Karpas-422 (cell line): ENCODE measurements around the gene TMEM260. TPM values are rescaled to one million over a fixed set of nuclear protein-coding genes. Genes with fewer than 3 reads are reported as not detected.

Experiments used
- DNase-seq: peaks from one replicate; pipeline ENCODE4 v3.0.0-alpha.2; 2015
- H2AFZ ChIP-seq: fragments of 200-600 bp; sonication (generic); 2 replicates; pipeline ENCODE4 v1.6.1; 2014; ENCODE audit warnings: antibody characterized with exemption, low read length, mixed read lengths
- H3K27ac ChIP-seq: fragments of 200-600 bp; sonication (generic); 2 replicates; pipeline ENCODE4 v1.5.1; 2014; ENCODE audit warnings: mild to moderate bottlenecking, low read length, moderate library complexity
- H3K27me3 ChIP-seq: fragments of 200-600 bp; sonication (generic); 2 replicates; pipeline ENCODE4 v1.6.1; 2014; ENCODE audit warnings: low read length, mixed read lengths
- H3K36me3 ChIP-seq: fragments of 200-600 bp; sonication (generic); 2 replicates; pipeline ENCODE4 v1.6.1; 2014; ENCODE audit warnings: low read length, mixed read lengths; ENCODE audit not compliant: insufficient read depth
- H3K4me1 ChIP-seq: fragments of 200-600 bp; sonication (generic); 2 replicates; pipeline ENCODE4 v1.6.1; 2014; ENCODE audit warnings: mild to moderate bottlenecking, low read length, mixed read lengths
- H3K4me2 ChIP-seq: fragments of 200-600 bp; sonication (generic); 2 replicates; pipeline ENCODE4 v1.6.1; 2014; ENCODE audit warnings: low read length, low read depth, mild to moderate bottlenecking; ENCODE audit not compliant: poor library complexity, severe bottlenecking
- H3K4me3 ChIP-seq: fragments of 200-600 bp; sonication (generic); 2 replicates; pipeline ENCODE4 v1.5.1; 2014; ENCODE audit warnings: mild to moderate bottlenecking, antibody characterized with exemption, low read length, mixed read lengths
- H3K79me2 ChIP-seq: fragments of 200-600 bp; sonication (generic); 2 replicates; pipeline ENCODE4 v1.6.1; 2014; ENCODE audit warnings: mild to moderate bottlenecking, low read length, mixed read lengths
- H3K9ac ChIP-seq: fragments of 200-600 bp; sonication (generic); 2 replicates; pipeline ENCODE4 v1.6.0; 2014; ENCODE audit warnings: low read length
- H3K9me2 ChIP-seq: fragments of 200-600 bp; sonication (generic), shearing (Covaris generic); replicated peaks from 2 replicates; pipeline ENCODE4 v1.6.0; 2014; ENCODE audit warnings: mild to moderate bottlenecking, low read length, moderate library complexity; ENCODE audit not compliant: insufficient read depth
- H3K9me3 ChIP-seq: fragments of 300-700, 200-600 bp; sonication (generic); 2 replicates; pipeline ENCODE4 v1.6.1; 2014; ENCODE audit warnings: low read length, mixed read lengths
- H4K20me1 ChIP-seq: fragments of 200-600 bp; sonication (generic); 2 replicates; pipeline ENCODE4 v1.6.1; 2014; ENCODE audit warnings: mild to moderate bottlenecking, antibody characterized with exemption, low read length, low read depth; ENCODE audit not compliant: insufficient read depth
- total RNA-seq: library from RNA; depleted of rRNA; stranded (reverse); fragments of >200 nt; shearing (Covaris generic); gene quantifications from 2 replicates; pipeline ENCODE4 v1.2.3, GENCODE V29; 2014; ENCODE audit warnings: low replicate concordance; rRNA removed

TMEM260 gene
- 28.8 and 38.9 TPM in 2 replicates for total RNA-seq

DNA sequence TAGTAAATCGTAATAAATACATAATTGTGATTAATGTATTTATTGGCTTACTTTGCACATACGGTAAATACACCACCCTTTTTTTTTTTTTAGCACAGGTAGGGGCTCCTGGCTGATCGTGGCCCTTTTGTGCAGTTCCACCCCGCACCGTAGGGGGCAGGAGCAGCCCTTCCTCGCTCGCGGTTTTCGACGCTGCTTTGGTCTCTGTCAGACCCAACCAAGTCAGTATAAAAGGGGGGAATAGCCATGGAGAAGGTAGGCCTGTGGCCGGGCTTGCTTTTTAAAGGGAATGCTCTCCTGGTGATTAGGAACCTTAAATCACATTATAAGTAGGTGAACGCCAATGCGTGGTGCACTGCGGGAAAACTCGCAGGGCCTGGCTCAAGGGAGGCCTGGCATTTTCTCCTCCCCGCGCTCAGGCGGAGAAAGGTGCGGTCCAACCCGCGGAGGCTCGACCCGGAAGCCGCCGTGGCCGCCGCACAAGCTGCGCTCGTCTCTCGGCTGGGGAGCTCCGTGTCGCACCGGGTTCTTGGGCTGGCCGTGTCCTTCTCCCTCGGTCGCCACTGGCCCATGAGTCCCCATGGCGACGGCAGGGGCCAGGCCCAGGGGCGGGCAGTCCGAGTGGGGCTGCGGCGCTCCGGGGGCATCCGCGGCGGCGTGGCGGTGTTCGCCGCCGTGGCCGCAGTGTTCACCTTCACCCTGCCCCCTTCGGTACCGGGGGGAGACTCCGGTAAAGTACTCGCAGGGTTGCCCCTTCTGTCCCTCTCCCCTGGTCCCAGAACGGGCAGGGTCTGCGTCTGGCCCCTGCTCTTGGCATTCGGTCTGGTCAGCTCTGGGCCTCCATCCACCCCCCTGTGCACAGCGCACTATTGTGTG lies at the start of gene TMEM260:
TMEM260 (plus strand) TSS at position 454 of the 876 bp plus-strand sequence; CDS start at position 571, 117 bp downstream.
- Histone ChIP-seq H3K4me2 (peak within 1 kb of the TSS; percentile 94), H3K9me2 (no peaks in the 10 kb centered on the region), H3K9ac (peak within 1 kb of the TSS; percentile 88), H2AFZ (peak within 1 kb of the TSS; percentile 88), H4K20me1 (peaks cover 20% of the 10 kb centered on the region), H3K36me3 (no peaks in the 10 kb centered on the region), H3K4me3 (peak within 1 kb of the TSS; percentile 72), H3K4me1 (peaks cover 38% of the 10 kb centered on the region), H3K9me3 (no peaks in the 10 kb centered on the region), H3K27ac (peak within 1 kb of the TSS; percentile 16; the same call in 1 of the 2 replicates), H3K79me2 (peaks cover 50% of the 10 kb centered on the region), H3K27me3 (no peaks in the 10 kb centered on the region)
- peak; percentile 99 for DNase-seq

DNA sequence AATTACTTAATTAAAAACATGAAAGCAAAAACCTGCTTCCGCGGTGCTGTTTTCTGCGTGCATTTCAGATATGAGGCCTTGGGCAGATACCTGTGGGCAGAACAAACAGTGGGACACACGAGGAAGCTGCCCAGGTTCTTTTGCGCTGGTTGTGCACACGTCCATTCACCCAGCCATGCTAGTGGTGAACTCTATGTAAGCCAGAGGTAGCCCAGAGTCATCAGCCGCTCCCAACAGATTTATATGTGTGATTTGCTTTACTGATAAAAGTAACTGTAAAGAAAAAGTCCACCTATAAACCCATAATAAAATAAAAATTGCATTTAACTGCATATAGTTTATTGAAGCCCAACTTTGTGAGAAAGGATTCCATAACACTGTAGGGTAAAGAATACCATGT lies 47.1 kb upstream of the TMEM260 start:
- no peak for DNase-seq
- Histone ChIP-seq H2AFZ (no peak overlapping the region), H3K4me2 (no peak overlapping the region), H3K9ac (no peak overlapping the region), H3K9me3 (no peaks in the 10 kb centered on the region), H4K20me1 (no peaks in the 10 kb centered on the region), H3K79me2 (no peaks in the 10 kb centered on the region), H3K36me3 (no peaks in the 10 kb centered on the region), H3K27me3 (no peaks in the 10 kb centered on the region), H3K9me2 (no peaks in the 10 kb centered on the region), H3K4me3 (no peak overlapping the region), H3K4me1 (no peaks in the 10 kb centered on the region), H3K27ac (no peak overlapping the region)

GRCh38 chr14:56534656-56535055 lies 44.9 kb upstream of the TMEM260 start:
- Histone ChIP-seq H3K9ac (no peak overlapping the region), H3K27ac (no peak overlapping the region), H2AFZ (no peak overlapping the region), H3K79me2 (no peaks in the 10 kb centered on the region), H3K4me2 (no peak overlapping the region), H3K36me3 (no peaks in the 10 kb centered on the region), H3K9me3 (no peaks in the 10 kb centered on the region), H3K27me3 (no peaks in the 10 kb centered on the region), H3K9me2 (no peaks in the 10 kb centered on the region), H3K4me3 (no peak overlapping the region), H3K4me1 (no peaks in the 10 kb centered on the region), H4K20me1 (no peaks in the 10 kb centered on the region)
- no peak for DNase-seq

GRCh38 chr14:56539862-56540261 lies 39.7 kb upstream of the TMEM260 start:
- no peaks in the 10 kb centered on the region for H4K20me1 ChIP-seq
- no peaks in the 10 kb centered on the region for H3K79me2 ChIP-seq
- no peaks in the 10 kb centered on the region for H3K4me1 ChIP-seq
- no peak overlapping the region for H3K27ac ChIP-seq
- H3K9me3 ChIP-seq = no peaks in the 10 kb centered on the region
- no peaks in the 10 kb centered on the region for H3K27me3 ChIP-seq
- DNase-seq = no peak
- H3K9ac ChIP-seq = no peak overlapping the region
- no peak overlapping the region for H2AFZ ChIP-seq
- no peak overlapping the region for H3K4me3 ChIP-seq
- 0 out of 2 replicates have a peak, but pooled peaks cover 2% of the 10 kb centered on the region for H3K9me2 ChIP-seq
- H3K36me3 ChIP-seq = no peaks in the 10 kb centered on the region
- no peak overlapping the region for H3K4me2 ChIP-seq

DNA sequence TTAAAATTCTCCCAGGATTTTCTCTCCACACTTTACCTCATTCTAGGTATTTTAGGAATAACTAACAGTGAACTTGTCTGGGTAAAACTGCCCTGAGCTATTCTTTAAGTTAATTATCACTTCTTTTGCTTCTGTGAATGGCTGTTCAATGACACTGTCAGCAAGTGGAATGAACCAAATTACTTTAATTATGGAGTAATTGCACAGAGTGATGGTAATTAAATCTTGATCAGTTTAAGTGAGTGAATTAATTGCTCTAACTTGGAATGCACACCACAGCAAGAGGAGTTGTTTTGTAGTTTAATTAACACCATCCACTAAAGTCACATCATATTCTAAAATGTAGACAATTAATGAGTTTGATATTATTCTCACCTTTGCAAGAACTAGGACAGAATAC lies 36.2 kb upstream of the TMEM260 start:
- H3K4me2 ChIP-seq = no peak overlapping the region
- H3K4me3 ChIP-seq = no peak overlapping the region
- H3K79me2 ChIP-seq = no peaks in the 10 kb centered on the region
- no peaks in the 10 kb centered on the region for H3K27me3 ChIP-seq
- no peak for DNase-seq
- H3K9ac ChIP-seq = no peak overlapping the region
- H3K9me2 ChIP-seq = 0 out of 2 replicates have a peak, but pooled peaks cover 2% of the 10 kb centered on the region
- no peaks in the 10 kb centered on the region for H3K9me3 ChIP-seq
- H2AFZ ChIP-seq = no peak overlapping the region
- H4K20me1 ChIP-seq = no peaks in the 10 kb centered on the region
- H3K36me3 ChIP-seq = no peaks in the 10 kb centered on the region
- no peaks in the 10 kb centered on the region for H3K4me1 ChIP-seq
- no peak overlapping the region for H3K27ac ChIP-seq

- Histone ChIP-seq H3K4me2 (no peak overlapping the region), H4K20me1 (no peaks in the 10 kb centered on the region), H3K79me2 (no peaks in the 10 kb centered on the region), H2AFZ (no peak overlapping the region), H3K27me3 (no peaks in the 10 kb centered on the region), H3K9me3 (no peaks in the 10 kb centered on the region), H3K36me3 (no peaks in the 10 kb centered on the region), H3K4me3 (no peak overlapping the region), H3K4me1 (no peaks in the 10 kb centered on the region), H3K27ac (no peak overlapping the region), H3K9ac (no peak overlapping the region), H3K9me2 (no peaks in the 10 kb centered on the region)
- DNase-seq = no peak
Measured at GRCh38 chr14:56549721-56550120, 29.9 kb upstream of the TMEM260 start.

DNA sequence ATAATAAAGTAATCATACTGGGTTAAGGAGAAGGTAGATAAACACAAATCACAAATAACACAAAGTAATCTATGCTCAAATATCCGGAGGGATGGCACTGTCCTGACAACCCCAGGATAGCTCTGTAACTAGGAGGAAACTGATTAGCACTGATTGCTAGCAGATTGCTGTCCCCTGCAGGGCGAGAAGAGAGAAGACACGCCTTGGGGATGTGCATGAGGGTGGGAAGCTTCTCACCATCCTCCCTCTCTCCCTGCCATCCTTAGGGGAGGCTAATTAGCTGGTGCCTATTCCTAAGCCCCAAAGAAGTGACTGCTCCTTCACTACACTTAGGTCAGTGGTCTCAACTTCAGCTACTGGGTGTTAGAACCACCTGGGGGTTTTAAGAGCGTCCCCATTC lies 27.0 kb upstream of the TMEM260 start:
- Histone ChIP-seq H3K9ac (no peak overlapping the region), H3K79me2 (no peaks in the 10 kb centered on the region), H3K27me3 (no peaks in the 10 kb centered on the region), H4K20me1 (no peaks in the 10 kb centered on the region), H3K9me2 (no peaks in the 10 kb centered on the region), H3K4me2 (no peak overlapping the region), H3K4me3 (no peak overlapping the region), H2AFZ (no peak overlapping the region), H3K36me3 (no peaks in the 10 kb centered on the region), H3K4me1 (no peaks in the 10 kb centered on the region), H3K27ac (no peak overlapping the region), H3K9me3 (no peaks in the 10 kb centered on the region)
- peak; percentile 46 for DNase-seq

GRCh38 chr14:56554301-56554700 lies 25.3 kb upstream of the TMEM260 start:
- no peak for DNase-seq
- Histone ChIP-seq H3K4me3 (no peak overlapping the region), H3K9me3 (no peaks in the 10 kb centered on the region), H3K27ac (no peak overlapping the region), H3K9me2 (no peaks in the 10 kb centered on the region), H3K27me3 (no peaks in the 10 kb centered on the region), H3K36me3 (no peaks in the 10 kb centered on the region), H3K4me2 (no peak overlapping the region), H4K20me1 (no peaks in the 10 kb centered on the region), H2AFZ (no peak overlapping the region), H3K4me1 (no peaks in the 10 kb centered on the region), H3K9ac (no peak overlapping the region), H3K79me2 (no peaks in the 10 kb centered on the region)
